NCI-H524 treated with DMSO at 0.1 percent for 48 hours (cell line): Measurements from ENCODE around the gene PROX1.
"Not testable (repeated sequence)": the region's sequence is repeated elsewhere in the genome, so short reads cannot be mapped to it uniquely, and the experiment has no call there.

Experiments
- DNase-seq: peaks from one replicate; lab custom pipeline; 2025; lab: John Stamatoyannopoulos, UW

The PROX1 gene

DNA sequence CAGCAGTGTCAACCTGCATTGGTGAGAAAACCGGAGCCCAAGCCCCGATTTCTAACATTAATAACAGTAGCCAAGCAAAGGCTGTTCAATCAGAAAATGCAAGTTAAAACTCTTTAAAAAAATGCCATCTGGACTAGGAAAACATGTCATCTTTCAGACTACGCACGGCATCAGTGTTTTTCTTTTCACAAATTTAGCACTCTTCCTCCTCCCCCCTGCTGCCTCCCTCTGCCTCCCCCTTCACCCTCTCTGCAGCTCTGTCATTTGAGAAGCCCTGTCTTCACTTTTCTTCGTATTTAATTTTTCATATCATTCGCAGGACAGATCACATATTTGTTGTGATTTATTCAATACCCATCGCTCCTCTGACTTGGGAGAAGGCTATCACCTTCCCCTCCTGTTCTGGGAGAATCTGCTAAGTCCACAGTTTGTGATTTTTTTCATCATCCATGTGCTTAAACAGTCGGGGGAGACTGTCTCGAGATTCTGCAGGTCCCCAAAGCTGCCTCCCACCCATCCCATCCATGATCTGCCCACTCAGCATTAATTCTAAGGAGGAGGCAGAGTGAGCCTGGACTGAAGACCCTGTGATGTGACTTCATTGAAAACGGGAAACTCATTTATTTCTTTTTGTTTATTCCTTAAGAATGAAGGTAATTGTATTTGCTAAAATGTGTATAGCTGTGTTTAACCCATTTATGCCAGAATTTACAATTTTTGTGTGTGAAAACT lies 84.8 kb downstream of the PROX1 start:
- no peak for DNase-seq

DNA sequence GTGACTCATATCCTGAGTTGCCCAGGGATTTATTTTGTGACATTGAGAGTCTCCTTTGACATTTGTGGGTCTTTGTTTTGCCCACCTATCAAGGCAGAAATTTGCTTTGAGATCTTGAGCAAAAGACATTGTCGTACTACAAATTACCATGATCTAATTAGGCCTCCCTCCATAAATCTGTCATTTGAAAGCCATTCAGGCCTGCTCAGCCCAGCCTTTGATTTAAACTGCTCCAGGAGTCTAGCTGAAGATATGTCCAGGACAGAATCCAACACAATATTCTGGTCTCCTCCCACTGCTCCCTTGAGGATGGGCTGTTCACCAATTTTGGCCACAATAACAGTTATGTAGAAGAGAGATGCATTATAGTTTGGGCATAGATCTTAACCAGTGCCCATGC lies 86.7 kb downstream of the PROX1 start:
- no peak for DNase-seq

DNA sequence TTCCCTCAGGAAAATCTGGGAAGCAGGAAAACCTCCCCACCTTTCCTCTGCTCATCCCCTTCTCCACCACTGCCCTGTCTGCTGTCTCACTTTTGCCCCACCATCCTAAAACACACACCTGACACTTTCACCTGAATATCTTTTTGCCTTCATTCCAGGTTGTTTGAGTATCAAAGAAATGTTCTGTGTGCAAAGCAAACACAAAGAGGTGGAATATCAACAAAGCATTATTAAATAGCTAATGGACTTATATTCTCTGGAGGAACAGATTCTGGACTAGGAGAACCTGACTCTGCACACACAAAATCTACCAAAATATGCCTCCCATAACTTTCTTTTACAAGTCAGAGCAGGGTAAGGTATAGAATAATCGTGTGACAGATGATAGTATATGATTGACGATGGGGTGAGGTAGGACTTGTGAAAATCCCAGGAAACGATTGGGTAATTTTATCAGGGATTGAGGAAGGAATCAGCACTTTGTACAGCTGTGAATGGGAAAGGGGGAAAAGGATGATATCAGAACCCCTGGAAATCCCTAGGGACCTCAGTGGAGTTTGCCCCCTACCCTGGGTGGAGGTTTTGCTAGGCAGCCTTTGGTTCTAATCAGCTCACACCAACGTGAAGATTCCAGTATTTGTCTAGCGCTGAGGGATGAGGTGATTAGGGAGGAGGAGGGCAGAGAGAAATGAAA lies 87.7 kb downstream of the PROX1 start:
- no peak for DNase-seq

DNA sequence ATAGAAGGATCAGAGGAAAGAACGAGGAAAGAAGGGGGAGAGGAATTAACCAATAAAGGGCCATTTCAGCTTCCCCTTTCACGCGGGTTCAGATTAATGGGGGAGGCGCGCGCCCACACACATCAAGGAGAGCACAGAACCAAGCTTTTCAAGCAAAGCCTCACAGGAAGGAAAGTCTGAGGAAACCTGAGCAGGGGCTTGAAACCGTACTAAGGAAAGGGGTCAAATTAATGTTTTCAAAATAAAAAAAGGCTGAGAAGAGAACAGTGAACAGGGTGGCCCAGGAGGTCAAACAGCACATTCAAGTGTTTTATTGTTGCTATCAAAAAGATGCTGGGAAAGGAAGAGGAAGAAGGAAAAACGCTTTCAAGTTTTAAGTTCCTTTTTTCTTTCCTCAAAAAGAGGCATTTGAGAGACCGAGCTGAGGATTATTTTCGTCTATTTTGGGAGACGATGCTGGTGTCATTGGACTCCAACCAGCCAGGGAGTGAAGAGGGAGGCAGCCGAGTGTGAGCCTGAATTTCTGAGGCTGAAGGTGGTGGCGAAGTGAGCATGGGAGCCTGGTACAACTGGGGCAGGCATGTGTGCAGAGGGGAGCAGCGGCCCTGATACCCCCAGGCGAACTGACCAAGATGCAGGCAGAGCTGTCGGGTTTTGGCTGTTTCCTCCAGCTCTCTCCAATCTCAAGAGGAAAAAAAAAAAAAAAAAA lies 88.4 kb downstream of the PROX1 start:
- DNase-seq, result no peak

DNA sequence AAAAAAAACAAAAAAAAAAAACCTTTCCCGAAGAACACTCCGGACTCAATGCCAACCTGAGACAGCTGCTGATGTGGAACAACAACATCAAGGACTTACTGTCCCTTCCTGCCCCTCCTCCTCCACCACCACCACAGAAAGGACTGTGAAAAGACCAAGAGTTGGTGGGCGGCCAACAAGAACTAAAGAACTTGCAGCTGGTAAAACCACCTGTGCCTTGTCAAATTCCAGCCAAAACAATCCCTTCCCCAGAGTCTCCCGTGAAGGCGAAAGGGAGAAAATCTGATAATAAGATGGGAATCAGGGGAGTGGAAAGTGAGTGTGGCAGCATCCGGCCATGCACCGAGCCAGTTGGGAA lies 88.9 kb downstream of the PROX1 start:
- DNase-seq, result no peak

DNA sequence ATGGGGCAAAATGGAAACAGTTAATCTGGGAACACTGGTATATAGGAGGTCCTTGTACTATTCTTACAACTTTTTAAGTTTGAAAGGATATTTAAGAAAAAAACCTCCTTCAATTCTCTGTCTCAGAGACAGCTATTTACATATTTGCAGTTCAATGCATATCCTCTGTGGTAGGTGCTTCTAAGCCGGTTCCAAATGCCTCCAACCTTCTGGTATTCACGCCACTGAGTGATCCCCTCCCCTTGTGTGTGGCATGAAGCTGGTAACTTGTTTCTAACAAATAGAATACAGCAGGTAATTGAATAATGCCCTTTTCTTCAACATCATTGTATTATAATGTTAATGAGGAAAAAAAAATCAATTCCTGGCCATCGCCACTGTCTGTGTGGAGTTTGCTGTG lies 91.2 kb downstream of the PROX1 start:
- DNase-seq, result no peak

DNA sequence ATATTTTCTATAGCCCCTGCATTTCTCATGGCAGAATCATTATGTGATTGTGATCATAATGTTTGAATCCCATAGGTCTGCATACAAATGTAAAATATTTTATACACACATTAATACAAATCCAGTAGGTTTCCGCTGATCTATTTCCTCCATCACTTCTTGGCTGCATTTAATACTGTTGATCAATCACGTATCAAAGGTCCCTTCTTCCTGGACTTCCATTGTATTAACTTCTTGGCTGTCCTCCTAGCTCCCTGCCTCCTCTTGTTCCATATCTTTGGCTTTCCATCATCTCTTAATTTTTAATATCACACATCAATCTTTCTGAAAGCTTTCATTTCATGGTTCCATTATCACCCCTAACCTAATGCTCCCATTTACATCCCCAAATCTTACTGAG lies 97.6 kb downstream of the PROX1 start:
- no peak for DNase-seq

DNA sequence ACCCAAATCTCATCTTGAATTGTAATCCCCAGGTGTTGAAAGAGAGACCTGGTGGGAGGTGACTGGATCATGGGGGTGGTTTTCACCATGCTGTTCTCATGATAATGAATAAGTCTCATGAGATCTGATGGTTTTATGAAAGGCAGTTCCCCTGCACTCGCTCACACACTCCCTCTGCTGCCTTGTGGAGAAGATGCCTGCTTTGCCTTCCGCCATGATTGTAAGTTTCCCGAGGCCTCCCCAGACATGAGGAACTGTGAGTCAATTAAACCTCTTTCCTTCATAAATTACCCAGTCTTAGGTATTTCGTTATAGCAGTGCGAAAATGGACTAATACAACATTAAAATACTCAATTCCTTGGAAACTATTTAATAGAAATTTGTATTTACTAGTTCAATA lies 99.2 kb downstream of the PROX1 start:
- DNase-seq, result no peak

DNA sequence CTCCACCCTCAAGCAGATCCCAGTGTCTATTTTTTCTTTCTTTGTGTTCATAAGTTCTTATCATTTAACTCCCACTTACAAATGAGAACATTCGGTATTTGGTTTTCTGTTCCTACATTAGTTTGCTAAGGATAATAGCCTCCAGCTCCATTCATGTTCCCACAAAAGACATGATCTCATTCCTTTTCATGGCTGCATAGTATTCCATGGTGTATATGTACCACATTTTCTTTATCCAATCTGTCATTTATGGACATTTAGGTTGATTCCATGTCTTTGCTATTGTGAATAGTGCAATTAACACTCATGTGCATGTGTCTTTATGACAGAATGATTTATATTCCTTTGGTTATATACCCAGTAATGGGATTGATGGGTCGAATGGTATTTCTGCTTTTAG lies 101.2 kb downstream of the PROX1 start:
- not testable (repeated sequence) for DNase-seq
